ENCODE data around the gene ALG3.

ALG3 gene

DNA sequence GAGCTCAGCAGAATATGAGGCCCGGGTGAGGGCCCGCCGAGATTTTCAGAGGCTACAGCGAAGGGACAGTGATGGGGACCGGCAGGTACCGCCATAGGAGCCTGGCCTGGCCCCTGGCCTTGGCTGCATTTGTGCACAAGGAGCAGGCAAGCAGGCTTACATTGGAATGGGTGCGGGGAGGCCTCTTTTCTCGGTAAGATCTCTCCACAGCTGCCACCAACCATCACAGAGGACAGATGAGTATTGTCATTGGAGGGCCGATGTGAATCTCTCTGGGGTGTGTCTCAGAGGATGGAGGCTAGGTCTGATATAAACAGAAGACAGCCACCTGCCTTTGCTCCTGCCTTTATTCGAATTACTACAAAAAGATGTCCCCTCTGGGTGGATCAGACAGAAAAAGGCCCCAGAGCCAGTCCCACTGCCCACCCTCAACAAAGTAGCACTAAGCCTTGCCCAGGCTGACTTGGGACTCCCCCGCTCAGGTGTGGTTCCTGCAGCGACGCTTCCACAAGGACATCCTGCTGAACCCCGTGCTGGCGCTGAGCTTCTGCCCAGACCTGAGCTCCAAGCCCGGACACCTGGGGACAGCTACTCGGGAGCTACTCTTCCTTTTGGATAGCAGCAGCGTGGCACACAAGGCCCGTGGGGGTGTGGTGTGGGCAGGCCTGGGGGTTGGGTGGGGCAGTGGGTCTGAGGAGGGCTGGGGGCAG, 13.9 kb downstream of the ALG3 start:
- DNase-seq, result no peak

DNA sequence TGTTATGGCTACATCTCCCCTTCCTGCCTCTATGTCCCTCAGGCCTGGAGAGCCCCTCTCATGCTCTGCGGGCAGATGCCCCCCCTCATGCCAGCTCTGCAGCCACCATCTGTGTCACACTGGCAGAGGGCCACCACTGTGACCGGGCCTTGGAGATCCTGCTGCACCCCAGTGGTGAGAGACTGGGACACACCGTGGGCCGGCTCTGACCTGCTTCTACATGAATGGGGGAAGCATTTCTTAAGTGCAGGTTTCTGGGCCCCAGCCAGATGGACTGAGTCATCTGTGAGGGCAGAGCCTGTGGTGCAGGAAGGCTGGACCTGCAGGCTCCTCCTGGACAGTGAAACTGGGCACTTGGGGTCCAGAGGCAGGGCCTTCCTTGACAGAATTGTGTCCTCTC, 14.5 kb downstream of the ALG3 start:
- peak; percentile 69 for DNase-seq

DNA sequence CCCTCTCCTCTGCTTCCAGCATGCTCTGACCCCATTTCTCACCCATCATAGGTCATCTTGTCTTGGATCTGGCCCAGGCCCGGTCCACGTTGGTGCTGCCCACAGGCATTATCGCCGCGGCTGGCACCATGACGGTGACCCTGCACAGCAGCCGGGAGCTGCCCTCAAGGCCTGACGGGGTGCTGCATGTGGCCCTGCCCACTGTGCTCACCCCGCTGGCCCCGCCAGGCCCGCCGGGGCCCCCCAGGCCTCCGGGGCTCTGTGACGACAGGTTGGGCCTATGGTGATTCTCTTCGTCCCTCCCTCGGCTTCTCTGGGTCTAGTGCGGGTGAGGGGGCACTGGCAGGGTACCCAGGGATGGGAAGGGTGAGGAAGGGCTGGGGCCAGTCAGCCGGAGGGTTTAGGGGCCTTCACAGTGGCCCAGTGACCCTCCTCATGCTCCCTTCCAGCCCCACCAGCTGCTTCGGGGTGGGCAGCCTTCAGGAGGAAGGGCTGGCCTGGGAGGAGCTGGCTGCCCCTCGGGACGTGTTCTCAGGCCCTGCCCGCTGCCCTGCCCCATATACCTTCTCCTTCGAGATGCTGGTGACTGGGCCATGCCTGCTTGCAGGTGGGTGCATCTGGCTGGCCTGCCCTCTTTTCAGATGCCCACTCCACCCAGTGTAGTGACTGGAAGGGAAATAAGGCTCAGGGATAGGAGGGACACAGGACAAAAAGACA, 15.5 kb downstream of the ALG3 start:
- DNase-seq, result no peak

DNA sequence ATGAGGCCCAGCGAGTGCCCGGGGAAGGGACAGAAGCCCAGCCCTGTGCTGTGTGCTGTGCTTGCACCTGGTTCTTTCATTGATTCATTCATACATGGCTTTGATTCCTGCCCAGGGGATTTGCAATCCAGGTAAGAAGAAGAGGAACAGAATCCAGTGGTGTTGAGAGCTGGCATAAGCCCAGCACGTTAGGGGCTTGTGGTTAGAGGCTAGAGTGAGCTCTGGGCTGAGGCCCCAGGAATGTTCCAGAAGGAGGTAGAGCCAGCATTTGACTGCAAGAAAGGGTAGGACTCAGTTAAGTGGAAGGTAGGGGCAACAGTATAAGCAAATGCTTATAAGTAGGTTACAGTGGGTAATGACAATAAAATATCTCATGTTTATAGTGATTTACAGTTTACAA, 17.1 kb downstream of the ALG3 start:
- DNase-seq, result no peak

DNA sequence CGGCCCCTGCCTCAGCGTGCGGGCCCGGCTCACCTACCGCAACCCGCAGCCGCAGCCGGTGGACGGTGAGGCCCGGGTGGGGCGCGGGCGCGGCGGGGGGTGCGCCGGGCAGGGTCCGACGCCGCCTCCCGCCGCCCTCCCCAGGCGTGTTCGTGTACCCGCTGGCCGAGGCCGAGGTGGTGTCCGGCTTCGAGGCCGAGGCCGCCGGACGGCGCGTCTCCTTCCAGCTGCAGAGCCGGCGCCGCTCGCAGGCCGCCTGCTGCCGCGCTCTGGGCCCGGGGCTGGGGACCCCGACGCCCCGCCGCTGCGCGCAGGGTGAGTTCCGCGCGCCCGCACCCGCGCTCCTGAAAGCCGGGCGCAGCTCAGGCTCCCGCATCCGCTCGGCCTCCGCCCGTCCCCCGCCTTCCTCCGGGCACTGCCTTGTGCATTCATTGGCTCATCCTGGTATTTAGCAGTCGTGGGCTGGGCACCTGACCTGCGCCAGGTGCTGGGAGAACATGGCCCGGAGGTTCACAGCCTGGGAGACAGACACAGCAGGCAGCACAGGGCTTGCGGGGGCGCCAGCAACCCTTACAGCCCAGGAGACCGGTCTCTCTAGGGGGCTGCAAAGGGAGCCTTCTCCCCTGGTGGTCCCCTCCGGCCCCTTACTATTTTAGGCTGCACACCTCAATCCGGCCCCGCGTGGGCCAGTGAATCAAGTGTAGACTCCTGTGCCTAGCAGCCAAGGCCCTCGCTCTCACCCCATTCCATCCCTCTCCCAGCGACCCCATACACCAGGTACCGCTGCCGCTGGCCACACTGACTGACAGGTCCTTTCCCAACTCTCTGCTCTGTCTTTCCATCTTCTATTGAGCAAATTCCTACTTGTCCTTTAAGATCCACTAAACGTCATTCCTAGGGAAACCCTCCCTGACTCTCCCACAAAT, 17.9 kb downstream of the ALG3 start:
- DNase-seq, result no peak

DNA sequence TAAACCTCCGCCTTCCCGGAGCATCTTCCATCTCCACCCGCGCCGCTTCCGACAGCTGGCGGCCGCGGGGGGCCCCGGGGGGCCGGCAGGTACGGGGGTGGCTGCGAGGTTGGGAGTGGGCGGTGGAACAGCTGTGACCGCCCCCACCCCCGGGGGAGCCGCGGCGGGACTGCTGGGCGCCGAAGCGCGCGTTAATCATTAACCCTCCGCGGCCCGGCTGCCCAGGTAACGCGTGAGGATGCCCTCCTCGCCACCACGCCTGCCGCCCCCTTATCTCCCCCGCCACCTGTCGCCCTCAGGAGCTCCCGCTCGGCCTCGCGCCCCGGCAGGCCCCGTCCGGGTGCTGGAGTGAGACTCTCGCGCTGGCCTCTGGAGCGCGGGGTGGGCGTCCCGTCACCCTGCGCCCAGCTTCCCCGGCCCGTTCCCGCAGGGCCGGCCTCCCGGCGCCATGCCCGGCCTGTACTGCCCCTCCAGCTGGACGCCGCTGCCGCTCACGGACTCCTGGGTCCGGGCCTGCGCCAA, 18.6 kb downstream of the ALG3 start:
- no peak for DNase-seq

DNA sequence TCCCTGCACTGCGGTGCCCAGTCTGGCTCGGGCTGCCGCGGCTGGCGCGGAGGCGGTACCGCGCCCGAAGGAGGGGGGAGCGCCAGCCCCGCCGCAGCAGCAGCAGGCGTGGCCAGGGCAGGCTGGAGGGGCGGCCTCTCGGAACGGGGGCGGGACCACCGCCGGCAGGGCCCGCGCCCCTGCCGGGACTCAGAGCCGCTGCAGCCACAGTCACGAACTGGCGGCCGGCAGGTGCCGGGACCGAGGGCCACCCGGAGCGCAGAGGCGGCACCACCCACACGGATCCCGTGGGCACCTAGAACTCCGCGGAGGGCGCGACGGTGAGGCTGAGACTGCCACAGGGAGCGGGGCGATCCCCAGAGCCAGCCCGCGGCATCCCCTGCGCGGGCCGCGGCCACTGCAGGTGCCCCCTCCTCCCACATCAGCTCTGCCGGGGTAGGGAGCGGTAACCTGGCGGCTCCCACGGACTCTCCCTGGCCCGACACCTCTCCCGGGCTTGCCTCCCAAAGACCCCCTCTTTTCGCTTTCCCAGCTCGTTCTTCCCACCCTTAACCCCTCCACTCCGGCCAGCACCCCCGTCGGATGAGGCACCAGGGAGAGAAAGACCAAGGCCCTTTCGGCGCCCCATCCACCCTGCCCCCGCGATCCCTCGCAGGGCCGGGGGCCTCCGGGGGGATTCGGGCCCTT, 19.2 kb downstream of the ALG3 start, which contains the start of gene VWA5B2:
TSS of gene VWA5B2 (plus strand) at position 192 of the 687 bp plus-strand sequence. CDS start 944 bp downstream, outside the sequence.
- DNase-seq, result peak; percentile 27

DNA sequence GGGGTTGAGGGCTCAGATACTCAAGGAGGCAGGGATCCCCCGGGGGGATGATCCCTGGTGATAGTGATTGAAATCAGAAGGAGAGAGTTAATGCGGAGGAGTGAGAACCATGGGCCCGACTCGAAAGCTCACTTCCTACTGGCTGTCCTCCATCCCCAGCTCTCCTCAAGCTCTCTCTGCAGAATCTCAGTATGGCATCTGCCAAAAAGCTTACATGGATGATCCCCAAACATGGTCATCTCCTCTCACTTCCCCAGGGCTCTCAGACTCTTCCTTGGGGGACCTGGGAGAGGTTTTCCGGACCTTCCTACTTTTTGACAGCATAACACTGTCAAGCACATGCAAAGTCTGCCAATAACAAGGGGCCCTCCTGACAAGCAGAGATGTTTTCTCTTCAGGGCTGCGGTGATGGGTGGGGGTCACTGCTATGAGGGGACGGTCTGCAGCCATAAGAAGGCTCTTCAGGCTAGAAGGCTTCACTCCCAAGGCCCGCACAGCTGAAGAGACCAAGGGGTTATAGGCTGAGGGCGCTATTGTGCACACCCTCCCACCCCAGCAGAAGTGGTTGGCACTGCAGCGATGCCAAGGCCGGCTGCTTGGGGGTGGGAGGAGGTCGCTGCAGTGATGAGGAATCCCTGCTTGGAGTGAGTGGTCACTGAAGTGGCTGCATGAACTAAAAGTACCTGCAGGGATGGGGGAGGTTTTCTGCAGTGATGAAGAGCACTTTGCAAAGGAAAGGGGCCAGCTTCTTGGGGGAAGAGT, 20.2 kb downstream of the ALG3 start:
- no peak for DNase-seq

DNA sequence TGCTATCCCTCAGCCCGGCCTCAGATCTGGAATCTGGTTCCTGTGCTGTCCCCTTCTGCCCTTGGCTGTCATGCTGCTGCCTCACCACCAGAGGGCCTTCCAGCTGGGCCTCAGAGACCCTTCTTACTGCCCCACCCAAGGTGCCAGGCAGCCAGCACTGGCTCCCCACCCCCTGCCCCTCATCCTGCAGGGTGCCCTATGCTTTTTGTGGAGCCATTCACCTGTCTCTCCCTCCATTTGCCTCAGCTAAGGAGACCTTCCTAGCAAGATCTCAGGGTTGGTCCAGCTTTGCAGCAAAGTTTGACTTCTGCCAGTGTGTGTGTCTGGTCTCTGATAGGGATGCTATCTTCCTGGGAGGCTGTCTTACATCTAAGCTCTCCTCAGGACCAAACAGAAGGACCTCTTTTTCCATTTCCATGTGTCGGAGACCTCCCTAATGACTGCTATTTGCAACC, 21.3 kb downstream of the ALG3 start:
- DNase-seq, result peak; percentile 7

DNA sequence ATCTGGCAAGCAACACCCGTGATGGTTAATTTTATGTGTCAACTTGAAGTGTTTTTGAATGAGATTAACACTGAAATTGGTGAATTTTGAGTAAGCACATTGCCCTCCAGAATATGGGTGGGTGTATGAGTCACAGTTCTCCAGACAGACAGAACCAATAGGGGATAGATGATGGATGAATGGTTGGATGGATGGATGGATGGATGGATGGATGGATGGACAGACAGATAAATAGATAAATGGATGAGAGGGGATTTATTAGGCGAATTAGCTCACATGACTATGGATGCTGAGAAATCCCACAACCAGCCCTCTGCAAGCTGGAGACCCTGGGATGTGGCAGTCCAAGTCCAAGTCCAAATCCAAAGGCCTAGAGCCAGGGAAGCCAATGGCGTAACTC, 24.8 kb downstream of the ALG3 start:
- no peak for DNase-seq

DNA sequence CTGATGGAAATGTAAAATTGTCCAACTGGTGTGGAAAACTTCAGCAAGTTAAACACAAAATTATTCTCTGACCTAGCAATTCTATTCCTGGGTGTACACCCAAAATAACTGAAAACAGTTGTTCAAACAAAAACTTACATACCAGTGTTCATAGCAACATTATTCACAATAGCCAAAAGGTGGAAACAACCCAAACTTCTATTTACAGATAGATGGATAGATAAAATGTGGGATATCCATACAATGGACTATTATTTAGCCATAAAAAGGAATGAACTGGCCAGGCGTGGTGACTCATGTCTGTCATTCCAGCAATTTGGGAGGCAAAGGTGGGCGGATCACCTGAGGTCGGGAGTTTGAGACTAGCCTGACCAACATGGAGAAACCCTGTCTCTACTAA, 26.2 kb downstream of the ALG3 start:
- DNase-seq, result no peak

DNA sequence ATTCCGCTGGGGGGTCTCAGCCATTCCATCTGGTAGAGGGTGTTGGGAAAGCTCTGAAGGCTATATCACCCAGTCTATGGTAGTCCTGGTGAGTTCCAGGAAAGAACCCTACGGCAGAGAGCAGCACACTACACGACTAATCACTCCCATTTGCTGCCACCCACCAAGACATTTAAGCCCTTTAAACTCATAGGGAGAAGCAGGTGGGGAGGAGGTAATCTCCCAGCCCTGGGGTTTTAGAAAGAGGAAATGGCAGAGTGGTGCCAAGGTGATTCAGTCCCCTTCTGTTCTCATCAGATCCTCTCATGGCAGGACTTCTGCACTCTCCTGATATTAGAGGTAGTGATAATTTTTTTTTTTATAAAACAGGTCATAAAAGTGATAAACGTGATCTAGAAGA, 29.9 kb downstream of the ALG3 start:
- no peak for DNase-seq

DNA sequence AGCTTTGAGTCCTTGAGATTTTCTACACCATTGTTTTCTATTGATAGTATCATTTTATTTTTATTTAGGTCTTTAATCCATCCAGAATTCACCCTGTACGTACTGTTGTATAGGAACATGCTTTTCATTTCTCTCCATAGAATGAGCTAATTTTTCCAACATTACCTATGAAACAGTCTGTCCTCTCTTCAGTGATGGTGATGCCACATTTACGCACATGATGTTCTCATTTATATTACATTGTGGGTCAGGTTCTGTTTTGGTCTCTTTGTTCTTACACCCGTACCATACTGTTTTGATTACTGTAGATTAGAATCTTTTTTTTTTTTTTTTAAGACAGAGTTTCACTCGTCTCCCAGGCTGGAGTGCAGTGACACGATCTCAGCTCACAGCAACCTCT, 37.0 kb downstream of the ALG3 start:
- DNase-seq, result no peak

DNA sequence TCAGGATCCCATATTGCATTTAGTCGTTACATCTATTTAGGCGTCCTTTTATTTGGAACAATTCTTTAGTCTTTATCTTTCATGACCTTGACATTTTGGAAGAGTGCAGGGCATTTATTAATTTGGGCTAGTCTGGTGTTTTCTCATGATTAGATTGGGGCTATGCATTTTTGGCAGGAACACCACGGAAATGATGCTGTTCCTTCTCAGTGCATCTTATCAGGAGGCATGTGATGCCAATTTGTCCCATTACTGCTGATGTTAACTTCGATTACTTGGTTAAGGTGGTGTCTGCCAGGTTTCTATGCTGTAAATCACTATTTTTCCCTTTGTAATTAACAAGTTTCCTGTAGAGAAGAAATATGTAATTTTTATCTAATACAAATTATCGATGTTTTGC, 37.5 kb downstream of the ALG3 start:
- no peak for DNase-seq

DNA sequence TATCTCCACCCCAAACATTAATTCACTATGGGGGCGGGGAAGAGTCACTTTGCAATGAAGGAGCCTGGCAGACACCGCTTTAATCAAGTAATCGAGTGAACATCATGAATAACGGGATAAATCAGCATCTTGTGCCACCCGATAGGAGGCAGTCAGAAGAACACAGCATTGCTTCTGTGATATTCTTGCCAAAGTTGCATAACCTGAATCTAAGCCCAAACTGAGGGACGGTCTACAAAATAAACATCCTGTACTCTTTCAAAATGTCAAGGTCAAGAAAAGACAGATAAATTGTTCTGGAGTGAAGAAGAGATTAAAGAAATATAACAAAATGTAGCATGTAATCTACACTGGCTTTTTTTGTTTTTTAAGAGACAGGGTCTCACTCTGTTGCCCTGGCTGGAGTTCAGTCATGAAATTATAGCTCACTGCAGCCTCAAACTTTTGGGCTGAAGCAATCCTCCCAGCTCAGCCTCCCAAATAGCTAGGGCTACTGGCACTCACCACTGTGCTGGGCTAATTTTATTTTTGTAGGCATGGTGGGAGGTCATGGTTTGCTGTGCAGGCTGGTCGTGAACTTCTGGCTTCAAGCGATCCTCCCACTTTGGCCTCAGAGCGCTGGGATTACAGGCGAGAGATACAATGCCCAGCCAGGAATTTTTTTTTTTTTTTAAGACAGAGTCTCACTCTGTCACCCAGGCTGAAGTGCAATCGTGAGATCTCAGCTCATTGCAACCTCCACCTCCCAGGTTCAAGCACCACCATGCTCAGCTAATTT, 39.4 kb downstream of the ALG3 start:
- DNase-seq, result no peak

DNA sequence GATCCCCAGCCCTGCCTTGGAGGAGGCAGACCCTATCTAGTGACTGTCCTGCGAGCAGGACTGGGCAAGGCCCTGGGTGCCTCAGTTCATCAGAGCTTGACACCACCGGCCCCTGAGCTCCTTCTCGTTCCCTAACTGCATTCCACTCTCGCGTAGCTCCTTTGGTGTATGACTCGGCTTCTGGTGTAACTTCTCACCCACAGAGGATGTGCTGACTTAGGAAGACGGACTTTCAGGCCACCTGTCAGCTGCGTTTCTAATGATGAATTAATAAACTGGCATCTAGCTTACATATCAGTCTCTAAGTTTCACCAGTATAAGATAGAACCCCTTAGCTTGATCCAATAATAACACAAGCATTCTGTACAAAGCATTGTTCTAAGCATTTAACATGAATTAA, 45.2 kb downstream of the ALG3 start:
- DNase-seq, result no peak

DNA sequence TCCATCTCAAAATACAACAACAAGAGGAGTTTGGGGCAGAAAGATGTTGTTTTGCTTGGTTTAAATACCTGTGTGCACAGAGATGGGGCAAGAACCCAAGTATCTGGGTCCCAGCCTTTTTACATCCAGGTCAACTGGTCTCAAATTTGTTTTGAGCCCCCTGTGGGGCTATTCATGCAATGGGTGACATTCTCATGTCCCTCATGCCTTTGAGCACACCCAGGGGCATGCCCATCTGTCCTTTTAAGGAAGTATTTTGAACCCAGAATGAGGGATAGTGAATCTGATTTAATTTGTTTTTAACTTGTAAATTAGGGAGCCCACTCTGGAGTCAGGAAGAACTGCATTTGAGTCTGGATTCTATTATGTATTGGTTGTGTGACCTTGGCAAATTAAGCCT, 47.9 kb downstream of the ALG3 start:
- DNase-seq, result no peak

DNA sequence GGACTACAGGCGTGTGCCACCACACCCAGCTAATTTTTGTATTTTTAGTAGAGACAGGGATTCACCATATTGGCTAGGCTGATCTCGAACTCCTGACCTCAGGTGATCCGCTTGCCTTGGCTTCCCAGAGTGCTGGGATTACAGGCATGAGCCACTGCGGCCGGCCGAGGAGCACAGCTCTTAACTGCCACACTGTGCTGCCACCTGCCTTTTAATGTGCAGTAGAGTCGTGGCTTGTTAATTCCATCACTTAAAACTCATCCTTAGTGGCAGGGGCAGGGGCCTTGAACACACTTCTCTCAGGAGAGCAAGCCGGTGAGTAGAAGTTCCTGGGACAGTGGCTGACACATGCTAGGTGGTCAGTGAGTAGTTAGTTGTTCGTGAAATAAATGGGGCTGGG, 50.3 kb downstream of the ALG3 start:
- no peak for DNase-seq

DNA sequence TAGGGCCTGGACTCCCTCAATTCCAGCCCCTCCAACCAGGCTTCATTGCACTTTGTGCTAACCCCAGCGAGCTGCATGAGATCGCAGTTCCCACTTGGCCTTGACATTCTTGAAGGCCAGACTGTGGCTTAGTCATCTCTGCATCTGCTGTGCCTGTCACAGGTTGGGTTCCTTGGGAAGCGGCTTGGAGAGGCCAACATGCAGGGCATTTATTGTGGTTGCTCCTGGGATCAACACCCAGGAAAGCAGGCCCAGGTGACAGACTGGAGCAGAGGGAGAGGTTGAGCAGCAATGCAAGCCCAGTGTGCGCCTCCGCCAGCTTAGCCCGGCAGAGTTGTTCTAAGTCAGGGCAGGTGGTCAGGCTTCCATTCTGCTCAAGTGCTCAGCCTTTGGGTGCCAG, 52.2 kb downstream of the ALG3 start:
- no peak for DNase-seq

DNA sequence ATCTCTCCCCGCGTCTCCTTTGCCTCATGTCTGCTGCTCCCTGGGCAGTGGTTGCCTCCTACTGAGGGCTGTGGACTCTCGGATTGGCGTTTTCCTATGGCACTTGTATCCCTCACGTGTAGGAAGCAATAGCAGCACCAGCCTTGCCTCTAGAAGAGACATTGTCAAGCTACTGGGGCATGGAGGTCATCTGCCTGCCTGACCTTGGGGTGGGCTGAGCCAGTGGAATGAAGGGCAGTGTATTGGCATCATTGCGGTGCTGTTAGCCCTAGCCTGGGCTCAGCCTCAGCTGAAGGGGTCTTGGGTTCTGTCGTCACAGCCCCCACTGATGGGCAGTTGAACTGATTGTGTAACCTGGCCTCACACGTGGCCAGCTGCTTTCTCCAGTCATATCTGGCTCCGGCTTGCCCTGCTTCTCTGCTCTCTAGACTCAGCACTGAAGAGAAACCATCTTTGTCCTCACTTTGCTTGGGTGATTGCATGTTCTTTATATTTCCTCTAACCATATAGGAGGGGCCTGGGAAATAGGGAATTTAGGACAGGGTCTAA, 54.7 kb downstream of the ALG3 start:
- no peak for DNase-seq

DNA sequence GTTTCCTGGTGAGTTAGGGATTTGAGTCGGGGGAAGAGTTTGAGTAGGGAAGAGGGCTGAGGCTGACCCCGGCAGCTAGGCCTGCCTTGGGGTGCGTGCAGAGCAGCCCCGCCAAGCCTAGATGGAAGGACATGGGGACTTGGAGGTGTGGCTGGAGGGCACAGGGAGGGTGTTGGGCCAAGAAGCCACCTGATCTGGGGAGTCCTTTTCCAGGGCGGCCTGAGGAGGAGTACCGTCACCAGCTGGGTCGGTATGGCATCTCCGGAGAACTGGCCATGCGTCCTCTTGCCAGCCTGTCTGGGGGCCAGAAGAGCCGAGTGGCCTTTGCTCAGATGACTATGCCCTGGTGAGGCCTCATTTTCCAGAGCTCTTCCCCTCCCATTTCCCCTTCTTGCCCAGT, 55.9 kb downstream of the ALG3 start:
- no peak for DNase-seq

All from kidney glomerular epithelial cell (primary cell).